HG02798 (cell line): ENCODE results near the gene ART5.

Experiments
- ATAC-seq: cut with Tn5 transposase; IDR thresholded peaks from one replicate; pipeline ENCODE4 v1.9.1; 2021; ENCODE audit warnings: mild to moderate bottlenecking; ENCODE audit not compliant: unreplicated experiment, poor library complexity

ART5 gene, protein sequence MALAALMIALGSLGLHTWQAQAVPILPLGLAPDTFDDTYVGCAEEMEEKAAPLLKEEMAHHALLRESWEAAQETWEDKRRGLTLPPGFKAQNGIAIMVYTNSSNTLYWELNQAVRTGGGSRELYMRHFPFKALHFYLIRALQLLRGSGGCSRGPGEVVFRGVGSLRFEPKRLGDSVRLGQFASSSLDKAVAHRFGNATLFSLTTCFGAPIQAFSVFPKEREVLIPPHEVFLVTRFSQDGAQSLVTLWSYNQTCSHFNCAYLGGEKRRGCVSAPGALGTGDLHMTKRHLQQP

DNA sequence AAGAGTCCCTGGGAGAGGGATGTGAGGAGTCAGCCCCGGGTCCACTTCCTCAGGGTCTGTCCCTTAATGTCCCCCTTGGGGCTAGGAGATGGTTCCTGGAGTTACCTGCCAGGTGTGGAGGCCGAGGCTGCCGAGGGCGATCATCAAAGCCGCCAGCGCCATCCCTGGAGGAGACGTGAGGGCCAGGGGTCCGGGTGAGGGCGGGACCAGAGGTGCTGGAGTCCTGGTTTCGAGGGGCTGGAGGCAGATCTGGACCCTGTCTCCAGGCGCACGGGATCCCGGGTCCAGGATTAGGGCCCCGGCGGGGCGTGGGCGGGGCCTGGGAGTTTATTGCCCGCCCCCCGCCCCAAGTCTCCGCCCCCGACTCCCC is at the start of gene ART5:
Gene ART5 (minus strand): TSS at position 292 of the 370 bp plus-strand sequence. CDS start 130 bp downstream, at position 162.
- no peak for ATAC-seq

DNA sequence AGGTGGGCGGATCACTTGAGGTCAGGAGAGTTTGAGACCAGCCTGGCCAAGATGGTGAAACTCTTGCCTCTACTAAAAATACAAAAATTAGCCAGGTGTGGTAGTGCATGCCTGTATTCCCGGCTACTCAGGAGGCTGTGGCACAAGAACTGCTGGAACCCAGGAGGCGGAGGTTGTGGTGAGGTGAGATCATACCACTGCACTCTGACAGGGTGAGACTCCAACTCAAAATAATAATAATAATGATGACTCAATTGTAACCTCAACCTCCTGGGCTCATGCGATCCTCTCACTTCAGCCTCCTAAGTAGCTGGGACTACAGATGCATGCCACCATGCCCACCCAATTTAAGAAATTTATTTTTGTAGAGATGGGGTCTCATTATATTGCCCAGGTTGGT is 45.0 kb upstream of the ART5 start:
- ATAC-seq = no peak

DNA sequence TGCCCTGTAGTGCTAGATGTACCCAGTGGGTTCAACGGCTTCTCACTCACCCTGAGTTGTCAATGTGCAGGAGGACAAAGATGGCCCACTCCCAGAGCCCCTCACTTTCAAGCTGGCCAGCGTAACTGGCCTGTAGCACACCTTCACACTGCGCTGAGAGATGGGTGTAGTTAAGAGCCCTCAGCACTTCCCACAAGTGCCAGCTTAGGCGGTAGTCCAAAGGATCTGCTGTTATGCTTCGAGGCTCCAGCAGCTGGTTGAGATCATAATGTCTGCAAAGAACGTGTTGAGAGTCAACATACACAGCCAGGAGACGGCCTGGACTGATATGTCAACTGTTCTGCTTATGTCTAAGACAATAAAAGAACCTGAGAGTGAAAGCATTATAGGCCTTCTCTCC is 44.1 kb upstream of the ART5 start:
- ATAC-seq = no peak

DNA sequence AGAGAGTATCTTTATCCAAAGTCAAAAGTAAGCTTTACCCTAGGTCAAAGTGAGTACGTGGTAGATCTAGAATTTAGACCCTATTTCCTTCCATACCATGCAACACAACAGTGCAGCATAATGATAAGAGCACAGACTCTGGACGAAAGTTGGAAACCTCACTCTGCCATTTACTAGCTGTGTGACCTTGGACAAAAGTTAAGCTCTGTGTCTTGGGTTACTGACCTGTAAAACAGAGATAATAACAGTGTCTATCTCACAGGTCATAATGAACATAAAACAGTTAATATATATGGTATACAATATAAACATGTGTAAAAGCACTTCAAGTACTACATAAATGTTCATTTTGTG is 43.0 kb upstream of the ART5 start:
- no peak for ATAC-seq

DNA sequence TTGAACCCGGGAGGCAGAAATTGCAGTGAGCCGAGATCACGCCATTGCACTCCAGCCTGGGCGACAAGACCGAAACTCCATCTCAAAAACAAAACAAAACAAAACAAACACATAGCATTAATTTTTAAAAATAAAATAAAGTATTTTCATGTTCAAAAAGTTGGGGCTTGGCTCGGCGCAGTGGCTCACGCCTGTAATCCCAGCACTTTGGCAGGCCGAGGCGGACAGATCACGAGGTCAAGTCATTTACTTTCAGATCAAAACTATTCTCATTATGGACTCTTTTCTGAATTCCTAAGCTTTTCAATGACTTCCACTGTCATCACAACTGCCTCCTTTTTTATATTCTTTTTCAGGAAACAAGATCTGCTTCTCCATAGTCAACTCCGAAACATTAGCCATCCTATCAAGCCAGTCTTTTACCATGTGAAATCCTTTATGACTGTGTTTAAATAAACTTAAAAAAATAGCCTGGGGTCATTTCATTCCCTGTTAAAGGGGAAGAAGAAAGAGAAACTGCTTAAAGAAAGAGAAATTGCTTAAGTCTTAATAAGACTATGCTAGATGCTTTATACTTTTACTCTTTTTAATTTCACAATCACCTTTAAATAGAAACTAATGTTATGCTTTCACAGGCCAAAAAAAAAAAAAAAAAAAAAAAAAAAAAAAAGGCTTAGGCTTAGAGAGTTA is 42.5 kb upstream of the ART5 start:
- no peak for ATAC-seq

DNA sequence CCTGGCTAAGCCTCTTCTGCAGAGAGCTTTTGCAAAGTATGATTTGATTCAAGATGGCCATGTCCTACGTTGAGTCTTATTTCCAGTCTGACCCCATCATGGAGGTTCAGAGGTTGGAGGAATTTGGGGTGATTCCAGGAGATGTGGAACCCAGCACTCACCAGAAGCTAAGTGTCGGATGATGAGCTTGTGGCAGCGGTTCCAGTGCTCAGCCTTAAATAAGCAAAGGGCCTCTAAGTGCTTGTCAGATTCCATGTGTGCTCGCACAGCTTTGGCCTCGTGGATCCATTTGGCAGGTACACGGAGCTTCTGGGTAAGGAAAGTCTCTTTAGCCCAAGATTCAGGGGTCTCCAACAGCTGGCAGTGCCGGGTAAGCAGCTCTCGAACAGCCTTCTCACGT is 41.2 kb upstream of the ART5 start:
- no peak for ATAC-seq

DNA sequence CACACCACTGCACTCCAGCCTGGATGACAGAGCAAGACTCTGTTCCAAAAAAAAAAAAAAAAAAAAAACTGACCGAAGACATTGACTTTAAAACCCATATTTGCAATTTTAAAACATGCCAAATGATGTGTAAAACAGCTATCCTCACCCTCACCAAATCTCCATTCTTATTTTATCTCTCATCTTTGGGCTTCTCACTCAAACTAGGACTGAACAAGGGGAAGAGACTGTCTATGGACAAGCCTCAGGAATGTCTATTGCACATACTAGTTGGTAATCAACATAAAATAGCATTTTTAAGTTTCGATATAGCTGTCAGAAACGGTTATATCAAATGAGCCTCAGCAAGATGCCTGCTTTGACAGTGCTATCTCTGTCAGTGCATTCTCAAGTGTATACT is 37.3 kb upstream of the ART5 start:
- ATAC-seq = no peak

DNA sequence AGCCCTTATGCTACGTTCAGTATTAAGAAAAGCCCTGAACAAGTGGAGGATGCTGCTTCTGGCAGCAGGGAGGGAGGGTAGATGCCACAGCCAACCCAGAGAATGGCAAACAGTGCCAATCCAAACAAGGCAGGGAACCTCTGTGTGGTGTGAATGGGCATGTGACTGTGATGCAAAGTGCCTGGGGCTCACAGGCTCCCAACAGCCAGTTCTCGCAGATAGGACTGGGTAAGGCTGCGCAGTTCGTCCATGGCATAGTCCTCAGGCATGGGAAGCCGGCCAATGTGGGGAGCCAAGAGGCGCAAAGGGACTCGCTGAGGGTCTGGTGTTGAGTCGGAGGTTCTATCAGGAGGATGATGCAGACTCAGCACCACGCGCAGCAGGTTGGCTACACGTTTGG is 34.2 kb upstream of the ART5 start:
- no peak for ATAC-seq

DNA sequence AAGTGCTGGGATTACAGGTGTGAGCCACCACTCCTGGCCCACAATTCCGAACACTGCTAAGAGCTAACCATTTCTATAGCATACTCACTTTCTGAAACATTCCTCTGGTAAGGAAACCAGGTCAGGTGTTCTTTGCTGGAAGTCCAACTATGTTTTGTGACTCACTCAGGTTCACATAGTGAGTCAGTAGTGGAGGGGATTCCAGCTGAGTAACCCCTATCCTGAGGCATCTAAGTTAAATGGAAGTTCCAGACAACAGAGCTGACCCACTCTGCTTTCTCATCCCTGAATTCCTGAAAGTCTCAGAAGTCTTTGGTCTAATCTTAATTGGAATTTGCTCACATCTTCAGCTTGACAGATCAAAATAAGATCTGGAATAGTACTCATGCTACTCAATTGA is 32.4 kb upstream of the ART5 start:
- ATAC-seq = no peak

DNA sequence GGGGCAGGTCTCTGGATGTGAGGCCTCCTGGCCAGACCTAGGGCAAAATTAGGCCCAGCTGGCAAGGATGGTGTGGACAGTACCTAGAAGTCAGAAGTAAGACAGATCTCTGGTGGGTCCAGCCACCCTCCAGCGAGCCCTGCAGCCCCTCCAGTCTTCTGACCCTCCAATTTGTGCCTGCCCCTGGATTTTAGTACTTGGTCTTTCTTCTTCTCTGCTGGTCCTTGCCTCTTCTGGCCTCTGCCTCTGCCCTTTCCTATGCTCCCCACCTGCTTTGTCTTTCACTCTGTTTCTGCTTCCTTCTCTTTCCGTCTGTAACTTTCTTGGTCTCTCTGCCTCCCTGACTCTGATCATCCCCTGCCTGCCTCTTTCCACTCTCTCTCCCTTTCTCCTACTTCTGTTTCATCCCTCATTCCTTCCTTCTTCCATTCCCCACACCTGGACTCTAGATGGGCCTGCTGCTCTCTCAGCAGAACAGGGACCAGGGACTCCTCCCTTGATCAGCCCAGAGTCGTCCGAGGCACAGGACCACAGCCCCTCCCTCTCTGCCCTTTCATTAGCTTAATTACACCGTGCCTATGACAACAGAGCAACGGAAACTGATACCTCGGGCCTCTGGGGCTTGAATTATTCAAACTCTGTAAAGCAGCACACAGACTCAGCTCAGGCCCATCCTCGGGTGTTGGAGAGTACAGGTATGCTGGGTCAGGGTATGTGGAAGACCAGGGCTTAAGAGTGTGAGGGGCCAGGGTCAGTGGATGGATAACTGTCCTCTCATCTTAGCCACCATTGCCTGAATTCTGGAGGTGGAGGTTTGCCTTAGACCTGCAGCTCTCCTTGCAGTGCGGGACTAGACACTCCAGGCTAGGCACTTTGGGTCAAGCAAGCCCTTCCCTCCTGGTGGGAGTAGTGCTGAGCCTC is 29.8 kb upstream of the ART5 start, which contains the start of gene CHRNA10:
Gene CHRNA10 (minus strand): TSS at position 51 of the 921 bp plus-strand sequence. CDS start 72 bp downstream, outside the sequence.
- ATAC-seq = no peak

DNA sequence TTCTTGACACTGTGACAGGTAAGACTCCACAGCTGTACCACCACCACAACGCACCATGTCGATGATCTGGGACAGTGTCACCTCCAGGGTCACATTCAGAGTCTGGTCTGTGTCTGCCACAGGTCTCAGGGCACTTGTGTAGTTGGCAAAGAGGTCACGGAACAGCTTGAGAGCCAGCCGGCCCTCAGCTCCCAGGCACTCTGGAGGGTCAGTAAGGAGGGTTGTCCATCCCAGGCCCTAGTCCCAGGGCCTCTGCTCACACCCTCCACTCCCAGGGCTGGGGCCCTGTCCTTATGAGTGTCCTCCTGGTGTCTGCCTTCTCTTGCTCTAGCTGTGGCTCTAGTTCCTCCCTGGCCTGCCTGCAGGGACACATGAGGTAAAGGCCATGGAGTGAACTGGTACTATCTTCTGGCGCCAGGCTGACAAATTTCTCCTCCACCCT is 28.0 kb upstream of the ART5 start:
- ATAC-seq = no peak

DNA sequence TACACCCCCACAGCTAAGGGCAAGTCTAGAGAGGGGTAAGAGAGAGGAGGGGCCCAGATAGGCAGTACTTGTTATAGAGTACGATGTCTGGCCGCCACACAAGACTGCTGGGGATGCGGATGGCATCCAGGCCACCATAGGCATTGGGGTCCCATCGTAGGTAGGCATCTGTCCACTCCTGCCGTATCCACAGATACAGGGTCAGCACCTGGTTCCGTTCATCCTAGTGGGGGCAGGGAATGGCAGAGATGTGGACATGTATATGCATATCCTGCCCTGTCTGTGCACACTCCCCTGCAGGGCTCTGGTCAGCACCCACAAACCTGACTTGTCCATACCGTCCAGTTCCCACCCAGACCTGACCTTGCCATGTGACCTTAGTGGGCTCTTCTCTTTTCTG is 27.3 kb upstream of the ART5 start:
- ATAC-seq = no peak

DNA sequence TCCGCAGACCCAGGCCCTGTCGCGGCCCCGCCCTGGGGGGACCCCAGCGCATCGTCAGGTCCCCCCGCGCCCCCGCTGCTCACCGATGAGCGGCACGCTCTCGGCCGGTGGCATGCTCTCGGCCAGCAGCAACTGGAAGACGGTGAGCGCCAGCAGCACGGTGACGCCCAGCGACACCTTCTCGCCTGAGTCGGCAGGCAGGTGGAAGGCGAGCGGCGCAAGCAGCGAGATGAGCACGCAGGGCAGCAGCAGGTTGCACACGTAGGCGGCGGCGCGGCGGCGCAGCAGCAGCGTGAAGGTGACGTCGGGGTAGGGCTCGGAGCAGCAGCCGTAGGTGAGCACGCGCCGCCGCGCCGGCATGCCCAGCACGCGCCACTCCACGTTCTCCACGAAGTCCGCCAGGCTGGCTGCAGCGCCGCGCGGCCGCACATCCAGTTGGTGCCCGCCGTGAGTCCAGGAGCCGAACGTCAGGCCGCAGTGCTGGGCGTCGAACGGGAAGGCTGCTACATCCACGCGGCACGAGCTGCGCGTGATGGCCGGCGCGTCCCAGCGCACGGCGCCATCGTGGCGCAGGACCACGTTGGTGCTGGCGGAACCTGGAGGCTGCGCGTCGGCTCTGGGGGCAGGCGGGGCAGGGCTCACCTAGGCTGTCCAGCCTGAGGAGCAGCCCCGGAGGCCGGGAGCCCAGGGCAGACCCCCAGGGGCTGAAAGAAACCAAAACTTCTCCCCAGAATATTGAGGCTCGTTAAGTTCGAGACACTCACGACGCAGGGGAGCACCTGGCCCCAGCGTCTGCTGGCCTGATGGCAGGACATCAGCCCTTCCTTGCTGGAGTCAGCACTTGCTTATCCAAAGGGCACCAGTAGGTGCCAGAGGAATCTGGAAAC is 25.6 kb upstream of the ART5 start:
- no peak for ATAC-seq

DNA sequence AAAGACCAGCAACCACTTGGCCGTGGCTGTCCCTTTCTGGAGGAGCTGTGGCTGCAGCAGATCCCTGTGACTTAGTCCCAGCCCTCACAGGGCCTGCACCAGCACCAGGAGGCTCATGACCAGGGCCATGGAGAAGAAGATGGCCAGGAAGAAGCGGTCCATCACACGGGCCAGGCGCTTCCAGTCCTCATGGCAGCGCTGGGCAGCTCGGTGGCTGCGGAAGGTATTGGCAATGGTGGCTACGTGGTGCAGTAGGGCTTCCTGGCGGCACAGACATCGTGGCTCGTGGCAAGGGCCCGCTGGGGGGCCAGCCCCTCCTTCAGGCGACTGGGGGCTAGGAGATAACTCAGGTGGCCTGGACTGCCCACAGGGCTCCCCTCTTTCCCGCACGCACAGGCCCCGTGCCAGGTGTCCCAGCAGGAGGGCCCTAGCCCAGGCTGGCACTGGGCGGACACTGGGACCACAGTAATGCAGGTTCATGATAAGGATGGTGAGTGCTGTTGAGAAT is 24.3 kb upstream of the ART5 start:
- ATAC-seq = no peak

DNA sequence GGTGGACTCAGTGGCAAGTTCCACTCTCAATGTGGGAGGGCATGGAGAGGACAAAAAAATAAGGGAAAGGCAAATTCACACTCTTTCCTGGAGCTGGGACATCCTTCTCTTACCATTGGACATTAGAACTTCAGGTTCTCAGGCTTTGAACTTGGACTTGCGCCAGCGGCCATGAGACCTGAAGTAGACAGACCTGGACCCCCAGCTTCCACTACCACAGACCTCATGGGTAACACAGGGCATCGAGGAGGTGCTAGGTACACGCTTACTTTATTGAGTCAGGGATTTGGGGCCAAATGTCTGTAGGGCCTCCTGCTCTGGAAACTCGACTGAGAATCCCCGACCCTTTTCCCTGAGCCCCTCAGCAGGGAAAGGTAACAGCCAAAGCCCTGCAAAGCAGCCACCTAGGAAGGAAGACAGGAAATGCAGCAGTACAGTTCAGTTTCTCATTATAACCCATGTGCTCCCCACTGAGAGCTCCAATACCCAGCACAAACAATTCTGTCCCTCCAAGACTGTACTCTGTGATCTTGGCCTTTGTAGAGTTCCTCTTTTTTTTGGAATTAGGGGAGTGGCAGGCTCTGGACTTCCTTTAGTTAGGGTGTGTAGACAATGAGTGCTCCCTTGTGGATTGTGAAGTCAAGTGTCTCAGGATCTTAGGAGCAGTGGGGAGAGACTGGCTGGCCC is 23.7 kb upstream of the ART5 start:
- ATAC-seq = no peak

DNA sequence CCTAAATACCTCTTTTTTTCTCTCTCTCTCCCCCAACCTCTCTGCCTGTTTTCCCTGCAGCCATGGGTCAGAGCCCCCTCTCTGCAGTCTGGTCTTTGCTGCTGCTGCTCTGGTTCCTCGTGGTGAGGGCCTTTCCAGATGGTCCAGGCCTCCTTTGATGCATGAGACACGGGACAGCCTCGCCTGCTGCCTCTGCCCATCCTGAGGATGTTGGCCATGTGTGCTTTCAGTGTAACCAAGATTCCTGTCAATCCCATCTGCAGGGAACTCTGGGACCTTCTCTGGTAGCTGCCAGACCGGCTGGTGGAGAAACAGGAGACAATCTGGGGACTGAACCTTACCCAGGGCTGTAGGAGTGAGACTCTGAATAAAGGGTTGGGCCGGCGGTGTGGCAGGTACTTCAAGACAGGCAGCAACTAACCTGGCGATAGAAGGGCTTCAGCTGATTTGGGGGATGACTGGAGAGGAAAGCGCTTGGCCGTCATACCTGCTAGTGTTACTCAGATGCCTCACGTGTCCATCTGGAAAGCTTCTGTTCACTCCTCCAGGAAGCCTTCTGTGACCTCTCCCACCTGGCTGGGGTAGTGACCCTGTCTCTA is 22.3 kb upstream of the ART5 start:
- no peak for ATAC-seq

DNA sequence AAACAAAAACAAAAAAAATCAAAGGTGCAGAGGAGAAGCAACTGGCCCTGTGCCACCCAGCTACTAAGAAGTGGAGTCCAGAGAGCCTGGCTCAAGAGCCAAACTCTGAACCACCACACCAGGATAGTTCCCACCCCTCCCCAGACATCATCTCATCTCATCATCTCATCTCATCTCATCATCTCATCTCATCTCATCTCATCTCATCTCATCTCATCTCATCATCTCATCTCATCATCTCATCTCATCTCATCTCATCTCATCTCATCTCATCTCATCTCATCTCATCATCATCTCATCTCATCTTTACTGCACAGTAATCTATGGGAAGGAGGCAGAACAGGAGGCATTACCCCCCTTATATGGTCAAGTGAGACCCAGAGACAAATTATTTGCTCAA is 21.1 kb upstream of the ART5 start:
- no peak for ATAC-seq

DNA sequence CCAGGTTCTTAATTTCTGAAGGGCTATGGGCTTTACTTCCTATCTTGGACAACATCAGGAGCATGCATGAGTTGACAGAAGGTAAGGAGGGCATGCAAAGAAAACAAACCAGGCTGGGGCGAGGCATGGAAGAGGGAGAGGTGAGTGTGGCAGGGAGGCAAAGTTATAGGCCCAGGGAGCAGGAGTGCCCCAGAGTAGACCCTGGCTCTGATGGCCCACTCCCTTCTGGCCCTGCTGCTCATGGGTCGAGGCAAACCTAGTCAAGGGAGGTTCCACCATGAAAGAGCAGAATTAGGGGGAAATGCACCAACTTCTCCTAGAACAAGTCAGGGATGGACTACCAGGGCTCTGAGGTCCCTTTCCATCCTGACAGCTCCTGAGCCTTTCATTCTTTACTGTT is 19.2 kb upstream of the ART5 start:
- ATAC-seq = no peak
